LHCN-M2 (cell line): ENCODE data around the gene DOHH. TPM values are rescaled to one million over a fixed set of nuclear protein-coding genes. Genes with fewer than 3 reads are reported as not detected.
A peak's percentile ranks its signal among the peaks of the same experiment; 100 is the strongest.

Experiments
- DNase-seq: peaks from one replicate; pipeline ENCODE4 v3.0.0-alpha.2; 2012; ENCODE audit warnings: low read depth
- total RNA-seq: library from RNA; depleted of rRNA; stranded (reverse); fragments of >200 nt; gene quantifications from 2 replicates; pipeline ENCODE4 v1.2.3, GENCODE V29; 2014

DOHH gene
- total RNA-seq, 1 experiment from 2014 or later: 25.0 TPM

- no peak for DNase-seq
Observed at GRCh38 chr19:3503036-3503572, 2.6 kb upstream of the DOHH start.

GRCh38 chr19:3501780-3502179 is 1.3 kb upstream of the DOHH start:
- DNase-seq: no peak

GRCh38 chr19:3499738-3500428 is 591 bp downstream of the DOHH start:
- DNase-seq: no peak

GRCh38 chr19:3497757-3498520 is 2.5 kb downstream of the DOHH start:
- no peak for DNase-seq

GRCh38 chr19:3496392-3497273 is 3.8 kb downstream of the DOHH start:
- no peak for DNase-seq

- no peak for DNase-seq
Observed at GRCh38 chr19:3494559-3494958, 5.9 kb downstream of the DOHH start.

GRCh38 chr19:3494051-3494450 is 6.4 kb downstream of the DOHH start:
- DNase-seq: no peak

GRCh38 chr19:3493651-3494050 is 6.8 kb downstream of the DOHH start:
- no peak for DNase-seq

GRCh38 chr19:3492919-3493318 is 7.6 kb downstream of the DOHH start:
- no peak for DNase-seq

- no peak for DNase-seq
Observed at GRCh38 chr19:3492131-3492839, 8.2 kb downstream of the DOHH start.

- no peak for DNase-seq
Observed at GRCh38 chr19:3491396-3492119, 8.9 kb downstream of the DOHH start.

GRCh38 chr19:3483226-3483628 is 17.2 kb downstream of the DOHH start, which contains the start of gene SMIM44:
Gene SMIM44, minus strand, starts transcription at chr19:3483441. Its CDS starts 38 bp downstream, at chr19:3483403.
- no peak for DNase-seq

- DNase-seq: no peak
Observed at GRCh38 chr19:3482507-3483225, 17.8 kb downstream of the DOHH start.

GRCh38 chr19:3481241-3482090 is 19.0 kb downstream of the DOHH start:
- no peak for DNase-seq

- no peak for DNase-seq
Observed at GRCh38 chr19:3480383-3481091, 19.9 kb downstream of the DOHH start, which contains the start of gene SMIM24. Gene SMIM24, minus strand, starts transcription at chr19:3480525. Its CDS starts 62 bp downstream, at chr19:3480463.

GRCh38 chr19:3479834-3480215 is 20.6 kb downstream of the DOHH start:
- DNase-seq: no peak

- peak; percentile 41 for DNase-seq
Observed at GRCh38 chr19:3479177-3479833, 21.2 kb downstream of the DOHH start.
